GM21825 (cell line): Measurements from ENCODE around the gene ATF5.

Source experiments
- ATAC-seq: cut with Tn5 transposase; IDR thresholded peaks from one replicate; pipeline ENCODE4 v1.9.1; 2021; ENCODE audit warnings: mild to moderate bottlenecking, moderate library complexity; ENCODE audit not compliant: unreplicated experiment

The ATF5 gene, protein sequence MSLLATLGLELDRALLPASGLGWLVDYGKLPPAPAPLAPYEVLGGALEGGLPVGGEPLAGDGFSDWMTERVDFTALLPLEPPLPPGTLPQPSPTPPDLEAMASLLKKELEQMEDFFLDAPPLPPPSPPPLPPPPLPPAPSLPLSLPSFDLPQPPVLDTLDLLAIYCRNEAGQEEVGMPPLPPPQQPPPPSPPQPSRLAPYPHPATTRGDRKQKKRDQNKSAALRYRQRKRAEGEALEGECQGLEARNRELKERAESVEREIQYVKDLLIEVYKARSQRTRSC

DNA sequence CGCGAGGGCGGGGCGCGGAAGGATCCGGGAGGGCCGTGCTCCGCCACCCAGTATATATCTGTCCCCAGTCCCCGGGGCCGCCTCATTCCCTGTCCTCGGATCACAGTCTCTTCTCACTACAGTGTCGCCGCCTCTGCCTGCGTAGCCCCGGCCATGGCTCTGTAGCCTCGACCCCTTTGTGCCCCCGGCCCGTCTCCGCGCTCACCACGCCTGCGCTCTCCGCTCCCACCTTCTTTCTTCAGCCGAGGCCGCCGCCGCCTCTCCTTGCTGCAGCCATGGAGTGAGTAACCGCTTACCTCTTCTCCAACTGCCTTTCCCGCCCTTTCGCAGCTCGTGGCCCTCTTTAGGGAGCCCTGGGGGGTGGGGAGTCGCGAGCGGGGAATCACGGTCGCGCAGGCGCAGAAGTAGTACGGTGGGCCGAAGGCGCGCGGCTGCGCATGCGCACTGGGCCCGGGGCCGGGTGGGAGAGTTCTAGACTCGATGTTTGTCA, at the start of gene ATF5, which contains the start of gene NUP62:
Gene ATF5 (plus strand): TSS at position 85 of the 490 bp plus-strand sequence. CDS start 1,646 bp downstream, outside the sequence.
Gene NUP62 (minus strand): TSS at position 384 of the 490 bp plus-strand sequence. CDS start 19,697 bp downstream, outside the sequence.
- peak; percentile 34 for ATAC-seq

DNA sequence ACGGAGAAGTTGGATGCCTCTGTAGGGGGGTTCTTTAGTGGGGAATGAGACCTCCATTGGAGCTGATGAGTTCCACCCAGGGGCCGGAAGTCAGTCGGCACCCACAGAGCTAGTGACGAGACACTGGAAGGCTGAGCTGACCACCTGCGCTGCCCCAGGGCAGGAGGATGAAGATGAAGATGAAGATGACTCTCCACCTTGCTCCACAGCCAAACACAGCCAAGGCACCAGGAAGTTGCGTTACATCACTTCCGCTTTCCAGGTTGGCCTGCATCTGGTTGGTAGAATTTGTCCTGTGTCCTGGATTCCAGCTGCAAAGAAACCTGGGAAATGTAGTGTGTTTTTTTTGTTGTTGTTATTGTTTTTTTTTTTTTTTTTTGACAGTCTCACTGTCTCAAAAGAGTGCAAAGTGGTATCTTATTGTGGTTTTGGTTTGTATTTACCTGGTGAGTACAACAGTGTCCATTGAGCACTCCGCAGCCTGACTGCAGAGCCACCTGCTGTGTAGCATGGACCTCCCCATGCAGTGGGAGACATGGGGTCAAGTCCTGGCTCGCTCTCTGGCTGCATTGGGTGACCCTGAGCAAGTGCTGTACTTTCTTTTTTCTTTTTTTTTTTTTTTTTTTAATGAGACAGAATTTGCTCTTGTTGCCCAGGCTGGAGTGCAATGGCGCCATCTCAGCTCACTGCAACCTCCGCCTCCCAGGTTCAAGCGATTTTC, 49.6 kb upstream of the ATF5 start:
- no peak for ATAC-seq

DNA sequence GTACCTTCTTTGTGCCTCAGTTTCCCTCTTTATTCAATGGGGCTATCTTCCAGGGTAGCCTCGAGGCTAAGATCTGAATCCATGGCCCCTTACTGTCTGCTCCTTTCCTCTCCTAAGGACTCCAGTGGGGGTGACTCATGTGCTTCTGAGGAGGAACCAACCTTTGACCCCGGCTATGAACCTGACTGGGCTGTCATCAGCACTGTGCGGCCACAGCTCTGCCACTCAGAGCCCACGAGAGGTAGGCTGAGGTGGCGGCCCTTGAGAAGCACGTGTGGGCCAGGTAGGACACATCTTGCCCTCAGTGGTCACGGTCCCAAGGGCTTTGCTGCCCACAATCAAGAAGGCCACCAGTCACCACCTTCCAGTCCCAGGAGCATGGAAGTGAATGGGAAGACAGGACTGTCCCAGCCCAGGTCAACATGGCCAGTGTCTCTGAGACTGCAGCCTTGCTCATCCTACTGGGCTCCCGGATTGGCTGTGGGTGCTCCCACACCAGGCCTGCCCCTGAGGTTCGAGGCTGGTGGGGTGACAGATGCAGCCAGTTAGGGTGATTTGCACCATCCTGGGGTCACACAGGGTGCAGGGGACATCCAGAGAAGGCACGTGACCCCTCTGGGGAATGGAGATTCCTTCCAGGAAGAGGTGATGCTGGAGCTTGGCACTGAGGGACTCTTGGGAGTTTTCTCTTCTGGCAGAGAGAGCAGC, 48.7 kb upstream of the ATF5 start:
- ATAC-seq: no peak

DNA sequence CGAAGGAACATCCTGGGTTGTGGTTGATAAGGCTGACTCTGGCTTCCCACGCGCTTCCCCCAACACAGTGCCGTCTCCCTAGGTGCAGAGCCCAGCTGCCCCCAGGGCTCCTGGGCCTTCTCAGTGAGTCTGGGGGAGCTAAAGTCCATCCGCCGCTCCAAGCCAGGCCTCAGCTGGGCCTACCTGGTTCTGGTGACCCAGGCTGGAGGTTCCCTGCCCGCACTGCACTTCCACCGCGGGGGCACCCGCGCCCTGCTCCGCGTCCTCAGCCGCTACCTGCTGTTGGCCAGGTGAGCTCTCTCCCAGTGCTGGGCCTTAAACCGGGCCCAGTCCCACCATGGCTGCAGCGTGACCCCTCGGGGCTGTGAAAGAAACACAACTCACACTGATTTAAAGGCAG, 47.8 kb upstream of the ATF5 start:
- ATAC-seq: no peak

DNA sequence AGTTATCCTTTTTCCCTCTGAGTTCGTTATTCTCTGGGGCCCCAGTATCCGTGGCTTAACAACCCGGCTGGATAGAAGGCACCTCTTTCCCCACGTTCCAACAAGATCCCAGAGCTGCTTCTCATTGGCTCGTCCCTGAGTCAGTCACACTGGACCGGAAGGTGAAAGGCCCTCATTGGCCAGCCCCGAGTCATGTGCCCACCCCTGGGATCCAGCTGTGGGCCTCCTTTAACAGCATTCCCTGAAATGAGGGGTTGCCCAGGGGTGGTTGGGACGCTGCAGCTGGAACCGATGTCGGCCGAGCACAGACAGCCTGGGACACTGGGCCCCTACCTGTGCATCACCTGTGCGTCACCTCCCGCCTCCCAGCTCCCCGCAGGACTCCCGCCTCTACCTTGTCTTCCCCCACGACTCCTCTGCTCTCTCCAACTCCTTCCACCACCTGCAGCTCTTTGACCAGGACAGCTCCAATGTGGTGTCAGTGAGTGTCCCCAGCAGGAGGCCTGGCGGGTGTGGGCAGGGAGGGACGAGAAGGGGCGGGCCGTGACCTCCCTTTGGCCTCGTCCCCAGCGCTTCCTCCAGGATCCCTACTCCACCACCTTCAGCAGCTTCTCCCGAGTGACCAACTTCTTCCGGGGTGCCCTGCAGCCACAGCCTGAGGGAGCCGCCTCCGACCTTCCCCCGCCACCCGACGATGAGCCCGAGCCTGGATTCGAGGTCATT, 47.2 kb upstream of the ATF5 start:
- ATAC-seq: no peak

DNA sequence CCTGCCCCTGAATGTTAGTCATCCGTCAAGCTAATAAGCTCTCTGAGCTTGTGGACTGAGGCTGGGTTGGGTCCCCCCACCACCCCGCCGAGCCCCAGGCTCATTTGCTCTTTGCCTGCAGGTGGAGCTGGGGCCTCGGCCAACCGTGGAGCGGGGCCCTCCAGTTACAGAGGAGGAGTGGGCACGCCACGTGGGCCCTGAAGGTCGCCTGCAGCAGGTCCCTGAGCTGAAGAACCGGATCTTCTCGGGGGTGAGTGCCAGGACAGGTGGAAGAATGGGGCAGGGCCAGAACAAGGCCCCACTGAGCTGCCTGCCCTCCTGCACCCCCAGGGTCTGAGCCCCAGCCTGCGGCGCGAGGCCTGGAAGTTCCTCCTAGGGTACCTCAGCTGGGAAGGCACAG, 46.4 kb upstream of the ATF5 start:
- no peak for ATAC-seq

DNA sequence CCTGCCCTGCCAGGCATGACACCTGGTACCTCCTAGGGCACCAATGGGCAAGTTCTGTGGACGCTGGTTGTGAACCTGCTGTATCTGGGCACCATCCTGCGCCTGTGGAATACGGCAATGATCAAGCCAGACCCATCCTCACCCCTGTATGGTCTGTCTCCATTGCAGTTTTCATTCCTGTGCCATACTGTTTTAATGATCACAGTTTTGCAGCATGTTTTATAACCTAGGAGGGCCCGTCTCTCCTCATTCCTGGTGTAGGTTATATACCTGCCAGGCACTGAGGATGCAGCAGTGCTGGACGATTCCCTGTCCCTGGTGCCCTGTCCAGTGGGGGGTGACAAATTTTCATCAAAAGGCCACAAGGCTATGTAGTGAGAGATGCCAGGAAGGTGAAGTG, 45.9 kb upstream of the ATF5 start:
- no peak for ATAC-seq

DNA sequence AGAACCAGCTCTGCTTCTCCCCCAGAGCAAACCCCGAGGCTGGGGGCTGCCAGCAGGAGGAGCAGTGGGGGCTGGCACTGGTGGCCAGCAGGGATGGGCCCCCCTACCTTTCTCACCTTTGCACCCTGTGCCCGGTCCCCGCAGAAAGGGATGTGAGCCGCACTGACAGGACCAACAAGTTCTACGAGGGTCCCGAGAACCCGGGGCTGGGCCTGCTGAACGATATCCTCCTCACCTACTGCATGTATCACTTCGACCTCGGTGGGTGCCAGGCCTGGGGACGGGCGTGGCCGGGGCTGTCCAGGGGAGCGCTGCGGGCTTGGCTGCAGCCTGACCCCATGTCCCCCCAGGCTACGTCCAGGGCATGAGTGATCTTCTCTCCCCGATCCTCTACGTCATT, 44.9 kb upstream of the ATF5 start:
- ATAC-seq: no peak

DNA sequence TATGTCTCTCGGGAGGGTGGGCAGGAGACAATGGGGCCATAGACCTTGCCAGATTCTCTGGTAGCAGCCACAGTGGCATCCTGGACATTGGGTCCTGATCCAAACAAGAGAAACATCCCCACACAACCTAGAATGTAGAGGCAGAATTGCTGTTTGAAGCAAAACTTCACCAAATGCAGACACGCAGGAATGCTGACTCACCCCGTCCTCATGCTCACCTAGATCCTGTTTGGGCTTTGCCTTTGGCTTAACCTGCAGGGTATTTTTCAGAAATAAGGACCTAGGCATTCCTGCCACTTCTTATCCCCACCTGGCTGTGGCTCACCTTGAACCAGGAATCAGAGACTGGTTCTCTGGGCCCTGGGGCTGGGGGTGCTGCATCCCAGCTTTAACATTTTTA, 44.2 kb upstream of the ATF5 start:
- ATAC-seq: no peak

DNA sequence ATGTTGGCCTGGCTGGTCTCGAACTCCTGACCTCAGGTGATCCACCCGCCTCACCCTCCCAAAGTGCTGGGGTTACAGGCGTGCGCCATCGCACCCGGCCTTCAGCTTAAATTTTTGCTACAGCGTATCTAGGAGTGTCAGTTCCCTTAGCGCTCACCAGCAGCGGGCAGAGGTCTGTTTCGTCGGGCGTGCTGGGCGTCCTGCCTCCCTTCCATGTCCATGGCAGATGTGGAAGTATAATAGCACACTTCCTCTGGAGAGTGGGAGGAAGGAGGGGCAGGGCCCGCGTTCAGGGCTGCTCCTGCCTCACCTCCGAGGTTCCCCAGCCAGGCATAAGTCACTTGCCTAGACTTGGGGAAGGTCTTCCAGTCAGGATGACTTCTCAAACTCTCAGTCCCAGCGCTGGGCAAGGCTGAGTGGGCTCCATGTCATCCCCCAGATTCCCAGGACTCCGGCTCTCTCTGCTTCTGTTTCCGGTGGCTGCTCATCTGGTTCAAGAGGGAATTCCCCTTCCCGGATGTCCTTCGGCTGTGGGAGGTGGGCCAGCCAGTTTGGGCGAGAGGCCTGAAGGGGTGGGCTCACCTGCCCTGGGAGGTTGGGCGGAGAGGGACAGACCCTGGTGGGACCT, 41.9 kb upstream of the ATF5 start:
- no peak for ATAC-seq

DNA sequence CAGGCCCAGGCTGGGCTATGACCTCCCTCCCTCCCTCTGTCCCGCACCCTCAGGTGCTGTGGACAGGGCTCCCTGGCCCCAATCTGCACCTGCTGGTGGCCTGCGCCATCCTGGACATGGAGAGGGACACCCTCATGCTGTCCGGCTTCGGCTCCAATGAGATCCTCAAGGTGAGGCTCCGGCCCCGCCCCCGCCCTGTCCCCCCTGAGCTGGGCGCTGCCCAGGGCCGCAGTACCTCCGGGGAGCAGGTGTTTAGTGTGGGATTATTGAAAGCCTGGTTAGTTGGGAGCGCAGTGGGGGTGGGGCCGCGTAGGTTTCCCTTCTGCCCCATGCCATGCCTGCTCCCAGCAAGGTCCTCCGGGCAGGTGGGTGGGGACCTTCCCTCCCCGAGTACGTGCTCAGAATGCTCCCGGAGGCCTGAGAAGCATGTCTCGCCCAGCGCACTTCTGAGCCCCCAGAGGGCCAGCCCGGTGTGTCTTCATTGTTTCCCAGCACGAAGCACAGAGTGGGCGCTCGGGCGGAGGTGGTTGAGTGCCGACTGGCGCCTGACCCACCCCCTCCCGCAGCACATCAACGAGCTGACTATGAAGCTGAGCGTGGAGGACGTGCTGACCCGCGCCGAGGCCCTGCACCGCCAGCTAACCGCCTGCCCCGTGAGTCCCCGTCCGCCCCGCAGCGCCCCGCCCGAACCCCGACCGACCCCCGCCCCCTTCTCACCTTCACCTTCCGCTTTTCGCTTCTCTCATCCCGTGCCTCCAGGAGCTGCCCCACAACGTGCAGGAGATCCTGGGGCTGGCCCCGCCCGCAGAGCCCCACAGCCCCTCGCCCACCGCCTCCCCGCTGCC, 41.1 kb upstream of the ATF5 start:
- no peak for ATAC-seq

DNA sequence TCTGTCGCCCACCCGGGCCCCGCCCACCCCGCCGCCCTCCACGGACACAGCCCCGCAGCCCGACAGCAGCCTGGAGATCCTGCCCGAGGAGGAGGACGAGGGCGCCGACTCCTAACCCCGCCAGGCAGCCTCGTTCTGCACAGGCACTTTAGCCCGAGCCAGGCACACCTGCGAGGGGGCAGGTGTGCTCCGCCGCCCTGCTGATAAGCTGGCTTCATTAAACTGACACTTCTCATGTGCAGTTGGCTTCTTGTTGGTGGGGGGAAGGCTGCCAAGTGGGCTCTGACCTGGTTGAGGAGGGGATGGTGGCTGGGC, 40.5 kb upstream of the ATF5 start:
- ATAC-seq: no peak

DNA sequence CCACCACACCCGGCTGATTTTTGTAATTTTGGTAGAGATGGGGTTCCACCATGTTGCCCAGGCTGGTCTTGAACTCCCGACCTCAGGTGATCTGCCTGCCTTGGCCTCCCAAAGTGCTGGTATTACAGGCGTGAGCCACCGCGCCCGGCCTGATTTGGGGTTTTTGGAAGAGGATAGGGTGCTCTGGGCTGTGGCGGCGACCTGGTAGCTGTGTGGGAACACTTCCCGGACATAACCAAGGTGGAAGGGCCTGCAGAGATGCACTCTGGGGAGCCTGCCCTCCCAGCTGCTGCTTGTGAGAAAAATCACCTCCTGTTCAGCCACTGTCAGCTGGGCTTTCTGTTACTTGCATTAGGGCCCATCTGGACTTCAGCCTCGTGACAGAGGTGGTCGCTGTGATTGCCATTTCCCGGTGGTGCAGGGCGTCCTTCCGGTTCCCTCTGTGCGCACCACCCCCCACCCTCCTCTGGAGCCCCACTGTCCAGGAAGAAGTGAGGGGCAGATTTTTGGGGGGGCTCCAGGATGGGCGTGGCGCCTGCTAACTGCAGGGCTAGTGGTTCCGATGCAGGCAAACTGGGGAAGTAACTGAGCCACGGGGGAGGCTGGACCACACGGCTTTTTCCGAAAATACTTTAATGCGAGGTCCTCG, 39.8 kb upstream of the ATF5 start:
- ATAC-seq: no peak

DNA sequence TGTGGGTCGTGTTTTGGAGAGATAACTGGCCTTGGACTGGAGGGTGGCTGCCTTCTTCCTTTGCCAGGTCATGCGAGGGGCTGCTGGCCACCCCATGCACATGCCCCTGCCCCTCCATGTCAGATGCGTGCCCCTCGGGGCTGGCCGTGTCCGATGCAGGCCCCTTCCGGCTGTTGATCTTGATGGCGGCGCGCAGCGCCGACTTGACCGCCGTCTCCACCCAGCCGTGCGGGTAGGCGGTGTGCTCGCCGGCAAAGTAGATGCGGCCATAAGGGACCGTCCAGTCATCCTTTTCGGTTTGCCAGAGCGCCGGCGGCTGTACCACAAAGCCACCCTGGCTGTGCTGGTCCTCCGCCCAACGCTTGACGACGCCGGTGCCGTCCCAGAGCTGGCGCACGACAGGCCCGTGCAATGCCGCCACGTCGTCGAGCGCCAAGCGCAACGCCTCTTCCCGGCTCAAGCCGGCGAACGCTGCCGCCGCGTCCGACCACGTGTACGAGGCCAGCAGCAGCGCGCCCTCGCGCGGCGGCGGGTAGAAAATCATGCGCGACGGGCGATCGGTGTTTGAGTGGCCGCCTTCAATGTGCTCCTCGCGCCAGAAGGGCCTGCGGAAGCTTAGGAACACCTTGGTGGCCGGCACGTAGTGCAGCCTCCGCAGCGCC, 39.2 kb upstream of the ATF5 start:
- ATAC-seq: no peak

DNA sequence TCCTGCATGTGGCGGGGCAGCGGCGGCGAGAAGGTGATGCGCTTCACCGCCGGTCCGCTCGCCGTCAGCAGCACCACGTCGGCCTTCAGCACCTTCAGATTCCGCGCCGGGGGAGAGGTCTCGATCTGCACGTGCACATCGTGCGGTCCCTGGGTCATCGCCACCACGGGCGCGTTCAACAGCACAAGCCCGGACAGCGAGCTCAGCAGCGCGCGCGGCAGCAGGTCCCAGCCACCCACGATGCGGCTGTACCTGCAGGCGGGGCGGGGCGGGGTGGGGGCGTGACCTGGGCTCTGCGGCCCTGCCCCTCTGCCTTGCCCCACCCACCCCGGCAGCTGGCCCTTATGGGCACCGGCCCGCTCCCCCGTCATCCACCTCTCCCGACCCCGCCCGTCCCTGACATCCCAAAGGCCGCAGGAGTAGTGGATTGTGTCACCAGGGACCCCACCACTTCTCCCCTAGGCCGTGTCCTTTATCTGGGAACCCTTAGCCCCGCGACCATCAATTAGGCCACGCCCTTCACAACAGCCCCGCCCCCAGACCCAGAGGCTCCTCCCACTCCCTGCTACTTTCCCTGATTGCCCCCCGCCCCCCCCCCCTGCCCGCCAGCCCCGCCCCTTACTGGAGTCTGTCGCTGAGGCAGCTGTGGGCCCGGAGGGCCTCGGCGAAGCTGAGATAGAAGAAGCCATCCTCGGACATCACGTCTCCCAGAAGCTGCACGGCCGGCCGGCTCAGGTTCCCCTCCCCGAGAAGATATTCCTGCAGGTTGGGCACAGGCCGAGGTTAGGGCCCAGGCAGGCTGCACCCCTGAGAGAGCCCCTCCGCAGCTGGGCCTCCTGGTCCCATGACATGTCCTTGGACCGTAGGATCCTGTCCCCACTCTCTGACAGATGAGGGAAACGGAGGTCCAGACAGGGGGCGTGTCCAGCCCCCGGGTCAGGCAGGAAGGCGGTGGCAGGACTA, 38.4 kb upstream of the ATF5 start:
- no peak for ATAC-seq

DNA sequence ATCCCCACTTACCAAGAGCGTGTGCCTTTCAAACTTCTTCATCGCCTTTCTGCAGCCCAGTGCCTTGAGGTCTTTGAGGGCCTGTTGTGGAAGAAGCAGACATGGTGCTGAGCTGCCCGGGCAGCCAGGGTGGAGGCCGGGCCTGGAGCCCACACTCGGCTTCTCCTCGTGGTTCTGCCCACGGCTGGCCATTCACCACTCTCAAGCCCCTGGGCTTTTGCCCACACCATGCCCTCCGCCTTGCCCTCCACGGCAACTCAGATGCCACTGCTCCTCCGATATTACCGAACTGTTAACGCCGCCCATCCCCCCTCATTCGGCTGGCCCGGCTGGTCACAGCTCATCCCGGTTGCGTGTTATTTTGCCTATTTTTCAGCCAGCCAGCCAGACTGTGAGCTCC, 37.6 kb upstream of the ATF5 start:
- ATAC-seq: no peak

DNA sequence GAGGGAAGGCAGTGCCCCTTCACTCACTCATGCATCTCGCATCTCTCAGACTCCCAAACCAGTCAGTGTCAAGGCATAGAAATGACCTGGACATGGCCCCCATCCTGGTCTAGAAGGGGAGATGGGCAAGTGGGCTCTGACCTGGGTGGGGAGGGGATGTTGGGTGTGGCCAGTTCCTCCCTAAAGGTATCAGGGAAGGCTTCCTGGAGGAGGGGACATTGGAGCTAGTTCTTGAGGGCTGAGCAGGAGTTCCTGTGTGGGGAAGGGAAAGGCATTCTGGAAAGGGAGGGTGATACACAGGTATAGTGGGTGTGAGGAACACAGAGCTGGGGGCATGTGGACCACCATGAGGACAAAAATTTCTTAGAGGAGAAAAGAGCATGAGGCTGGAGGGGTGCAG, 36.3 kb upstream of the ATF5 start:
- ATAC-seq: no peak
